ENCODE measurements around the gene DAB1.
"Not testable (repeated sequence)": the region's sequence is repeated elsewhere in the genome, so short reads cannot be mapped to it uniquely, and the experiment has no call there.

Gene DAB1

DNA sequence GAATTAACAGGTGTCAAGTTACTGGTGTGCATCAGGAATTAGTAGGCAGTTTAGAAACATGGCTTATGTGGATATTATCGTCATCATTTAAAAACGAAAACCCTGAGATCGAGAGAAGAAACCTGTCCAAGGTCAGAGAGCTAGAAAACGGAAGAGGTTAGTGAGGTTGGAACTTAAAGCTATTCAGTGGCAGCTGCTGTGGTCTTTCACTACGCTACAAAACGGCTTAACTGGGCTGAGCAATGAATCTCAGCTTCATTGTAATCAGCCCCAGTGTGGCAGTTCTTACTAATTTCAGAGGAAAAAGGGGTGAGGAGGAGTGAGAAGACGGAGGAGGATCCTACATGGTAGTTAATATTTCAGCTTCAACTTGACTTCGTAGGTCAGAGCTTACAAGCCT lies 77.9 kb downstream of the DAB1 start:
- Histone ChIP-seq H3K9me3 (no peaks in the 10 kb centered on the region), H3K36me3 (no peaks in the 10 kb centered on the region), H3K9ac (no peak overlapping the region), H3K27me3 (no peaks in the 10 kb centered on the region), H3K4me1 (no peaks in the 10 kb centered on the region; the same call in 1 of the 2 replicates), H3K4me2 (no peak overlapping the region), H3K4me3 (no peak overlapping the region), H4K20me1 (no peaks in the 10 kb centered on the region; the same call in 1 of the 2 replicates), H3K27ac (no peak overlapping the region)
- no peak for TF ChIP-seq Cebpa-rat (IDR thresholded peaks at IDR 0.05)

DNA sequence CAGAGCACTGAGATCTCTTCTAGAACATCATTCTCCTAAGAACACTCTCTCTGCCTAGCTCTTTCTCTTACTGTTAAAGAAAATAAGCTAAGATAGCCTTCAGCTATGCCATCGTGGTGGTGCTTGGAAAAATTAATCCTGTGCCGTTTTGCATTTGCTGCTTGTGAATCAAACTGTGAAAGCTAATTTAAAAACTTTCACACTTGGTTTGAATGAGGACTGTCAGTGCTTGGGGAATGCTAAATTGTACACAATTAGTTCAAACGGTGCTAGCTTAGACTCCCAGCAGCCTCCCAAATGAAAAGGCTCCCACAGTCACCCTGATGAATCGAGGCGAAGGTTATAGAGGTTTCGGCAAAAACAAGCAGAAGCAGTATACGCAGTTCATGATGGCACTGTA lies 79.6 kb downstream of the DAB1 start:
- H3K9ac ChIP-seq: no peak overlapping the region
- H3K9me3 ChIP-seq: no peaks in the 10 kb centered on the region
- no peak overlapping the region for H3K4me3 ChIP-seq
- no peaks in the 10 kb centered on the region for H3K27me3 ChIP-seq
- no peaks in the 10 kb centered on the region for H4K20me1 ChIP-seq
- TF ChIP-seq Cebpa-rat (IDR thresholded peaks at IDR 0.05): no peak
- no peak overlapping the region for H3K27ac ChIP-seq
- no peak overlapping the region for H3K4me2 ChIP-seq
- H3K36me3 ChIP-seq: no peaks in the 10 kb centered on the region
- no peaks in the 10 kb centered on the region for H3K4me1 ChIP-seq

DNA sequence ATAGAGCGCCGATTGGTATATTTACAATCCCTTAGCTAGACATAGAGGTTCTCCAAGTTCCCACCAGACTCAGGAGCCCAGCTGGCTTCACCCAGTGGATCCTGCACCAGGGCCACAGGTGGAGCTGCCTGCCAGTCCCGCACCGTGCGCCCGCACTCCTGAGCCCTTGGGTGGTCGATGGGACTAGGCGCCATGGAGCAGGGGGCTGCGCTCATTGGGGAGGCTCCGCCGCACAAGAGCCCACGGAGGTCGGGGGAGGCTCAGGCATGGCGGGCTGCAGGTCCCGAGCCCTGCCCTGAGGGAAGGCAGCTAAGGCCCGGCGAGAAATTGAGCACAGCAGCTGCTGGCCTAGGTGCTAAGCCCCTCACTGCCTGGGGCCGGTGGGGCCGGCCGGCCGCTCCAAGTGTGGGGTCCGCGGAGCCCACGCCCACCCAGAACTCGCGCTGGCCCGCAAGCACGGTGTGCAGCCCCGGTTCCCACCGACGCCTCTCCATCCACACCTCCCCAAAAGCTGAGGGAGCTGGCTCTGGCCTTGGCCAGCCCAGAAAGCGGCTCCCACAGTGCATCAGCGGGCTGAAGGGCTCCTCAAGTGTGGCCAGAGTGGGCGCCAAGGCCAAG lies 80.5 kb downstream of the DAB1 start:
- not testable (repeated sequence) for H3K9me3 ChIP-seq

DNA sequence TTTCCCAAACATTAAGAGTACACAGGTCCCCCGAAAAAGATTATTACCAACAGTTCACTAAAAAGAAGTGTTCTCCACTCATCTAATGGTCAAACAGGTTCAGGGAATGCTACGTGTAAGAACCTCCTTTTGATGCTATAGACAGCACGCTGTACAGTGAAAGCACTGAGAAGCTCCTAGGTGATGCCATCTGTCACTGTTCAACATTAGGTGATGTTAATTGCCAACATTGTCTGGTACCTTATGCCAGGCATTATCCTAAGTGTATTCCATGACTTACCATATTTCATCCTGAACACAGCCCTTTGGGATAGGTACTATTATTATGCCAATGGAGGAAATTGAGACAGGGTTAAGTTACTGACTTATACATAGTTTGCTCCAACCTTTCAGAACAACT lies 82.1 kb downstream of the DAB1 start:
- Histone ChIP-seq H3K36me3 (no peaks in the 10 kb centered on the region), H3K4me1 (no peaks in the 10 kb centered on the region), H3K27ac (no peak overlapping the region), H3K9me3 (no peaks in the 10 kb centered on the region), H3K4me3 (no peak overlapping the region), H3K27me3 (no peaks in the 10 kb centered on the region), H3K4me2 (no peak overlapping the region), H4K20me1 (no peaks in the 10 kb centered on the region), H3K9ac (no peak overlapping the region)
- TF ChIP-seq Cebpa-rat (IDR thresholded peaks at IDR 0.05): no peak

More for the DNA sequence above, 80.5 kb downstream of the DAB1 start:
- H3K4me3 ChIP-seq, H3K4me2 ChIP-seq, H3K27ac ChIP-seq, H3K4me1 ChIP-seq, H4K20me1 ChIP-seq, H3K27me3 ChIP-seq, H3K36me3 ChIP-seq, H3K9ac ChIP-seq: not testable (repeated sequence)

DNA sequence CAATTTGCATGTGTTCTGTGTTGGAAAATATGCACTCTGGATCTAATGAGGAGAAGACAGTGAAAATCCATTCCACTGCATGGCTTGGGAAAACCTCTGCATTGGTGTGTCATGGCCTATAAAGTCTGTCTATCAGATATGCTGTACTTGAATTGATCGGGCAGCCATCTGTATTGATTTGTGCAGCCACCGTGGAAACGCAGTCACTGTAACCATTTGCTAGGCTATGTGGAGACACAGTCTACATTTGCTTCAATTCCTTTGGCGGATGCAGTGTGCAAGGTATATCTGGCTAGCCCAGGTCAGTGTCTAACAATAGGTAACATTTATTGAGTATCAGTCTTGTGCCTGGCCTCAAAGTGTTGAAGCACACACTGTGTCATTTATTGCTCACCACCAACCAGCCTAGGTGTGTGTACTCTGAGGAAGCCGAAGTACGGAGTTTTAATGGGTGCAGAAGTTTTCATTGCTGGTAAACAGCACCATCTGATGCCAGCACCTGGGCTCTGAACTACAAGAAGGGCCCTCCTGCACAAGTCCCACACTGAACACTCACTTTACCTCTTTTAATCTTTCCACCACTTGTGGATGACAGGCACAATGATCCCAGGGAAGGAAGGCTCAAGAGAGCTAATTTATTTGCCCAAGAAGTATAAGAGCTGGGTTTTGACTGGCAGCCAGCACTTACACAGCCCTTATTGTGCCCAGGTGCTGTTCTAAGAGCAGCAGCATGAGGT lies 83.4 kb downstream of the DAB1 start:
- H3K36me3 ChIP-seq: no peaks in the 10 kb centered on the region
- no peaks in the 10 kb centered on the region for H4K20me1 ChIP-seq
- no peaks in the 10 kb centered on the region for H3K27me3 ChIP-seq
- H3K4me3 ChIP-seq: no peak overlapping the region
- no peak overlapping the region for H3K27ac ChIP-seq
- no peak overlapping the region for H3K9ac ChIP-seq
- TF ChIP-seq Cebpa-rat (IDR thresholded peaks at IDR 0.05): no peak
- H3K4me1 ChIP-seq: no peaks in the 10 kb centered on the region
- H3K9me3 ChIP-seq: no peaks in the 10 kb centered on the region
- H3K4me2 ChIP-seq: no peak overlapping the region

DNA sequence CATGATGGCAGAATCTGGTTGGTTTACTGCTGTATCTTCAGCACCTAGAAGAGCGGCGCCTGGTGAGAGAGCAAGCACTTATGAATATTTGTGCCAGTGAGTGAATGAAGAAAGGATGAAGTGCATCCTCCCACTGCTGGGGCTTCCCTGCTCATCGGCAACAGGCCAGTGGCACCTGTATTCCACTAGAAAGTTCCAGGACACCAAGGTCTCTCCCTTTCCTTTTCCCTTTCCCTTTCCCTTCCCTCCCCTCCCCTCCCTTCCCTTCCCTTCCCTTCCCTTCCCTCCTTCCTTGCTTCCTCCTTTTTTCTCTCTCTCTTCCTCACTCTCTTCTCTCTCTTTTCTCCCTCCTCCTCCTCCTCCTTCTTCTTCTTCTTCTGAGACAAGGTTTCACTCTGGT lies 86.2 kb downstream of the DAB1 start:
- no peaks in the 10 kb centered on the region for H3K4me1 ChIP-seq
- H3K9me3 ChIP-seq: no peaks in the 10 kb centered on the region
- no peak overlapping the region for H3K4me2 ChIP-seq
- H3K27ac ChIP-seq: no peak overlapping the region
- no peaks in the 10 kb centered on the region for H3K27me3 ChIP-seq
- no peaks in the 10 kb centered on the region for H4K20me1 ChIP-seq
- no peak for TF ChIP-seq Cebpa-rat (IDR thresholded peaks at IDR 0.05)
- H3K36me3 ChIP-seq: no peaks in the 10 kb centered on the region
- no peak overlapping the region for H3K9ac ChIP-seq
- no peak overlapping the region for H3K4me3 ChIP-seq

DNA sequence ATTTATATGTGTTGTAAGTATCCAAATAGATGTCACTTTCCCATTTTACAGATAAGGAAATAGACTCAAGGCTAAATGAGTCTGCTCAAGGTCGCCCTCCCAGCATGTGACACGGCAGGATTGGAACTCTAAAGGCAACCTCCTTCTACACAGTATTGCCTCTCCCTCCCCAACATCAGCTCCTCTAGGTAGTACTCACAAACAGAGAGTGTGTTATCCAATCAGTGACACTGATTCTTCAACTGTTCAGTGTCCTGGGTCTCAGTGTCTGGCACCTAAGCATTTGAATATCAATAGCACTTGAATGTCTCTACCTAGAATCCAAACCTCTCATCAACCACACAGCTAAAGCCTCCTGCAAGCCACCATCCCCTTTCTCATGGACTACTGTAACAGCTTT lies 87.1 kb downstream of the DAB1 start:
- Histone ChIP-seq H3K9me3 (no peaks in the 10 kb centered on the region; the same call in 1 of the 2 replicates), H3K27ac (no peak overlapping the region), H3K4me3 (no peak overlapping the region), H3K27me3 (no peaks in the 10 kb centered on the region), H4K20me1 (no peaks in the 10 kb centered on the region), H3K9ac (no peak overlapping the region), H3K4me2 (no peak overlapping the region), H3K36me3 (no peaks in the 10 kb centered on the region), H3K4me1 (no peaks in the 10 kb centered on the region)
- TF ChIP-seq Cebpa-rat (IDR thresholded peaks at IDR 0.05): no peak

DNA sequence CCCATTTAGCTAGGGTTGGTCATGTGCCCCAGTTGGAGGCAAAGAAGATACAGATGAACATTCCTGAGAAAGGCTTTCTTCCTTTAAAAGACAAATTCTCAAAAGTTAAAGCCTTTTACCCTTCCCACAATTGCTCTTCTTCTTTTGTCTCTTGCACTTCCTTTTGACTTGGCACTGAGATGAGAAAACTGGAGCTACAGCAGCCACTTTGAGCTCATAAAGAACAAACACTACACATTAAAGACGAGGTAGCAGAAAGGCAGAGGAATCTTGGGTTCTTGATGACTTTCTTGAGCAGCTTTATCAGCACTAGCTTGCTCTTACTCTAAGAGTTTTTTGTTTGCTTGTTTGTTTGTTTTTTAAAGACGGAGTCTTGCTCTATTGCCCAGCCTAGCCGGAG lies 92.2 kb downstream of the DAB1 start:
- H3K9me3 ChIP-seq: no peaks in the 10 kb centered on the region; the same call in 1 of the 2 replicates
- H3K4me1 ChIP-seq: no peaks in the 10 kb centered on the region
- no peaks in the 10 kb centered on the region for H4K20me1 ChIP-seq
- no peak for TF ChIP-seq Cebpa-rat (IDR thresholded peaks at IDR 0.05)
- H3K4me3 ChIP-seq: no peak overlapping the region
- H3K27me3 ChIP-seq: no peaks in the 10 kb centered on the region
- H3K36me3 ChIP-seq: no peaks in the 10 kb centered on the region
- no peak overlapping the region for H3K27ac ChIP-seq
- H3K9ac ChIP-seq: no peak overlapping the region
- H3K4me2 ChIP-seq: no peak overlapping the region

DNA sequence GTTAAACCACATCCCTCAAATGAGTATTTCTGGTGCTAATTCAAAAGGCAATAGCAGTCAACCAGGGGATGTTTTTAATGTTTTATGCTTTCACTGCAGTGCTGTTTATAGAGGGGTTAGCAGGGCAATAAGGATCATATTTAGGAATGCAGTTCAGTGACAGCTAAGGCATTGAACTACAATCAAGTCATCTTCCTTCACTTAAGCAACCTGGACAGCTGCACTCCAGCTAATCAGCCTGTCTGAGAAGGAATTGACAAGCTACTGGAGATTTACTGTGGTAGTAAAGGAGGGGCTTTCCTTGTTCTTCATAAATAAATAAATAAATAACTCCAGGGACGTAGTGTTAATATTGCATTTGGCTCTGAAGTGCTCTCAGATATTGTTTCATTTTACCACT lies 93.9 kb downstream of the DAB1 start:
- no peak overlapping the region for H3K9ac ChIP-seq
- no peak overlapping the region for H3K27ac ChIP-seq
- no peak overlapping the region for H3K4me2 ChIP-seq
- H3K9me3 ChIP-seq: no peaks in the 10 kb centered on the region; the same call in 1 of the 2 replicates
- no peaks in the 10 kb centered on the region for H4K20me1 ChIP-seq
- no peaks in the 10 kb centered on the region for H3K36me3 ChIP-seq
- H3K27me3 ChIP-seq: no peaks in the 10 kb centered on the region
- no peak overlapping the region for H3K4me3 ChIP-seq
- H3K4me1 ChIP-seq: no peaks in the 10 kb centered on the region
- TF ChIP-seq Cebpa-rat (IDR thresholded peaks at IDR 0.05): no peak

DNA sequence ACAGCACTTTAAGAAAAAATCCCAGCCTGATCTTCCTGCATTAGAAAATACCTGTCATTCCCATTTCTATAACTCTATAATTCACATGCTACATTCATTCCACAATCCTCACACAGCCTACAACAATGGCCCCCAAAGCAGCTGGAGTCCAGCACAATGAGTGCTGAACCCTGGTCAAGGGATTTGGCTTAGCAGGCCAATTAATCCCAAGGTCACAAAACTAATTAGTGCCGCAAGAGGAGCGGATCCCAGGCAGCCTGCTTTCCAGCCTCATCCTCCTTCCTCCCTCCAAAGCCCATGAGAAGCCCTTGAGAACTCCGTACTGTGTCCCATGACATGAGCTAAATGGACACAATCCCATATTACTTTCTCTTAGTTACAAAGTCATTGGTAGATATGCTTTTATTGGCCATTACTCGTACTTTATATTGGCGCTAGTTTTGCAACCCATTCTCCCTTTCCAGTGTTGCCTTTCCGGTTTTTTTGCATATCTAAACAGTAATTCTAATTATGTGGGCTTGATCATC lies 94.8 kb downstream of the DAB1 start:
- Histone ChIP-seq H3K4me1 (no peaks in the 10 kb centered on the region), H3K4me3 (no peak overlapping the region), H3K36me3 (no peaks in the 10 kb centered on the region), H4K20me1 (no peaks in the 10 kb centered on the region), H3K9ac (no peak overlapping the region), H3K4me2 (no peak overlapping the region), H3K9me3 (no peaks in the 10 kb centered on the region; the same call in 1 of the 2 replicates), H3K27me3 (no peaks in the 10 kb centered on the region), H3K27ac (no peak overlapping the region)
- no peak for TF ChIP-seq Cebpa-rat (IDR thresholded peaks at IDR 0.05)
